ACC112 (cell line): ENCODE data around the gene NFE2L2.

Experiments used
- H2AFZ ChIP-seq: fragments of 200-600 bp; sonication (generic); one replicate; pipeline ENCODE4 v1.6.0; 2017; ENCODE audit warnings: antibody characterized with exemption, low read length; ENCODE audit not compliant: unreplicated experiment
- H3K27ac ChIP-seq: fragments of 200-600 bp; sonication (generic); 2 replicates; pipeline ENCODE4 v1.5.1; 2014; ENCODE audit warnings: low read depth, mild to moderate bottlenecking, antibody characterized with exemption, low read length, moderate library complexity
- H3K27me3 ChIP-seq: fragments of 200-600 bp; sonication (generic); 2 replicates; pipeline ENCODE4 v1.6.1; 2014; ENCODE audit warnings: mild to moderate bottlenecking, antibody characterized with exemption, low read length, moderate library complexity, mixed read lengths; ENCODE audit not compliant: insufficient read depth
- H3K36me3 ChIP-seq: fragments of 200-600 bp; sonication (generic); 2 replicates; pipeline ENCODE4 v1.6.1; 2016; ENCODE audit warnings: mild to moderate bottlenecking, antibody characterized with exemption, low read length, moderate library complexity, mixed read lengths; ENCODE audit not compliant: insufficient read depth
- H3K4me1 ChIP-seq: fragments of 200-600 bp; sonication (generic); one replicate; pipeline ENCODE4 v1.6.1; 2016; ENCODE audit warnings: low read length, mixed read lengths; ENCODE audit not compliant: insufficient read depth, unreplicated experiment, control insufficient read depth
- H3K4me3 ChIP-seq: fragments of 200-600 bp; sonication (generic); 2 replicates; pipeline ENCODE4 v1.5.1; 2014; ENCODE audit warnings: mild to moderate bottlenecking, low read depth, low read length
- H3K79me2 ChIP-seq: fragments of 200-600 bp; sonication (generic); one replicate; pipeline ENCODE4 v1.6.0; 2016; ENCODE audit warnings: low read length; ENCODE audit not compliant: control insufficient read depth, unreplicated experiment, insufficient read depth

The NFE2L2 gene

GRCh38 chr2:177265824-177266817 lies 1.6 kb upstream of the NFE2L2 start:
- H3K79me2 ChIP-seq = peaks cover 32% of the 10 kb centered on the region
- no peak overlapping the region for H2AFZ ChIP-seq
- H3K36me3 ChIP-seq = no peaks in the 10 kb centered on the region
- H3K27ac ChIP-seq = peak overlapping the region; percentile 96
- peak overlapping the region; percentile 87 for H3K4me3 ChIP-seq
- H3K27me3 ChIP-seq = no peaks in the 10 kb centered on the region
- peaks cover 18% of the 10 kb centered on the region for H3K4me1 ChIP-seq

GRCh38 chr2:177264209-177264692 lies 276 bp downstream of the NFE2L2 start:
- Histone ChIP-seq H3K4me1 (peaks cover 26% of the 10 kb centered on the region), H3K36me3 (no peaks in the 10 kb centered on the region; the same call in 1 of the 2 replicates), H3K27ac (peak overlapping the region; percentile 96), H2AFZ (no peak overlapping the region), H3K4me3 (peak overlapping the region; percentile 87), H3K27me3 (no peaks in the 10 kb centered on the region), H3K79me2 (peaks cover 50% of the 10 kb centered on the region)

DNA sequence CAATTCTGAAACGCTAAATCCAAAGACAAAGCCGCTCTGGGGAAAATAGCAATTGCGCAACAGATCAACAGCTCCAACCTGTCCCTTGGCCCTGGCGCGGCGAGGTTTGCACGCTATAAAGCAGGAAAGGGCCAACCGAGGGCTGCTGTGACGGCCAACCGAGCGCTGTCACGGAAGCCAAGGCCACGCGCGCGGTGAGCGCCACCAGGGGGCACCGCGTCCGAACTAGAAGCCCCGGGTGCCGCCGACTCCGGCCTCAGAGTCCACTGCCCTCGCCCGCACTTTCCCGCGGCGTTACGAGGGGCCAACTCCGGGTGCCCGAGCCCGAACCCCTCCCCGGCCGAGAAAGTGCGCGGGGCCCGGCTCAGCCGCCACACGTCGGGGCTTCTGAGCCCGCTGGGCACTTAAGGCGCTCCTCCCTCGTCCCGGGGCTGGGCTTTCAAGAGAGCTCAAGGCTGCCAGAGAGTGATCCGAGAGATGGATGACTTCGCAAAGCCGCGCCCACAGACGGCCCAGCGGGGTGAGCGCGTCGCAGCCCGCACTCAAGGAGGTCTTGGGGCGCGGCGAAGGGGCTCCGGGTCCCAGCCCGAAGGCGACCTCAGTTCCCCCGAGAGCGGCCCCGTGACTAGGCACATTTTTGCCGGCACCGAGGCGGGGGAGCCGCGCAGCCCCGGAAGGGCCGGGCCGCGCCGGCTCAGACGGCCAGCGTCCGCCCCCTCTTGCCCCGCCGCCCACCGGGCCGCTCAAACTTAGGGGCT lies 897 bp downstream of the NFE2L2 start:
- peaks cover 3% of the 10 kb centered on the region; the same call in 1 of the 2 replicates for H3K36me3 ChIP-seq
- H3K4me3 ChIP-seq = peak overlapping the region; percentile 87
- H2AFZ ChIP-seq = no peak overlapping the region
- H3K27ac ChIP-seq = peak overlapping the region; percentile 96
- peaks cover 56% of the 10 kb centered on the region for H3K79me2 ChIP-seq
- no peaks in the 10 kb centered on the region for H3K27me3 ChIP-seq
- peaks cover 26% of the 10 kb centered on the region for H3K4me1 ChIP-seq

GRCh38 chr2:177262958-177263450 lies 1.5 kb downstream of the NFE2L2 start:
- peaks cover 63% of the 10 kb centered on the region for H3K79me2 ChIP-seq
- no peak overlapping the region for H2AFZ ChIP-seq
- peak overlapping the region; percentile 87 for H3K4me3 ChIP-seq
- peak overlapping the region; percentile 96 for H3K27ac ChIP-seq
- H3K36me3 ChIP-seq = peaks cover 8% of the 10 kb centered on the region
- no peaks in the 10 kb centered on the region for H3K27me3 ChIP-seq
- peaks cover 28% of the 10 kb centered on the region for H3K4me1 ChIP-seq

- Histone ChIP-seq H3K27me3 (no peaks in the 10 kb centered on the region), H3K4me1 (peaks cover 37% of the 10 kb centered on the region), H3K27ac (peak overlapping the region; percentile 96), H3K36me3 (peaks cover 9% of the 10 kb centered on the region), H3K79me2 (peaks cover 72% of the 10 kb centered on the region), H3K4me3 (peak overlapping the region; percentile 87), H2AFZ (no peak overlapping the region)
Observed at GRCh38 chr2:177262092-177262491, 2.4 kb downstream of the NFE2L2 start.

DNA sequence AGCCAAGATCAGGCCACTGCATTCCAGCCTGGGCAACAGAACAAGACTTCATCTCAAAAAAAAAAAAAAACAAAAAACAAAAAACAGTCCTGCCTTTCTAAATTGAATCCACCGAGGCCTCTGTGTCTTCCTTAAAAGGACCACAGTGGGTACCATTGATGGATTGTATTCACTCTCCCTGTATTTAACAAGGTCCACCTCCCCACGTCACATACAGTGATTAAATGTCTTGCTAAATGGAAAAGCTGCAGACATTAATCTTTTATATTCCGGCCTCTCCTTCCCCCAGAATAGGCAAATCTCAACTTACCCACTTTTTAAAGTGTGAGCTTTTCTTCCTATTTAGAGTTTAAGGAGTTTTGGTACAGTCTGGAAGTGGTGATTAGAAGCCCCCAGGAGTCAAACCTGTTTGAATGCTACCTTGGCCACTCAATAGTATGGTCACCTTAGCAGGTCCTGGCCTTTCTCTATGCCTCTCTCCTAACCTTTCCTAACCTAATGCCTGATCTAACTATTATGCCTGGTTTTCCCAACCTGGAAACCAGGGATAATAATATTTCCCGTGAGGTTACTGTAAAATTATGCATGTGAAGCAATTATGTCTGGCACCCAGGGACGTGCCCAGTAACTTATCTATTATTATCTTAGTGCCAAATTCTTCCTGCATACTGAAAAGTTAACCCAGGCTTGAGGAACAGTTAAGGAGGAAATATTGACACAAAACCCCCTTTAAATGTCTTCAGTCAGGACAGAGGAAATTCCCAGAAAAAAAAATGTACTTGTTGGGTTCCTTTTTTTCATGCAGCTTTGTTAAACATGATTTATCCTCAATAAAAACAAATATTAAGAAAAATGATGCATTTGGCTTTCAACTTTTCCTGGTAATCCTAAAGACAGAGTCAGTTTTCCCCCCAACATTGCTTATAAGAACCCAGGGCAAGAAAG lies 3.1 kb downstream of the NFE2L2 start:
- H3K79me2 ChIP-seq = peaks cover 79% of the 10 kb centered on the region
- peaks cover 9% of the 10 kb centered on the region for H3K36me3 ChIP-seq
- no peaks in the 10 kb centered on the region for H3K27me3 ChIP-seq
- H3K4me1 ChIP-seq = peaks cover 40% of the 10 kb centered on the region
- peak overlapping the region; percentile 87 for H3K4me3 ChIP-seq
- H2AFZ ChIP-seq = no peak overlapping the region
- H3K27ac ChIP-seq = peak overlapping the region; percentile 96; the same call in 1 of the 2 replicates

DNA sequence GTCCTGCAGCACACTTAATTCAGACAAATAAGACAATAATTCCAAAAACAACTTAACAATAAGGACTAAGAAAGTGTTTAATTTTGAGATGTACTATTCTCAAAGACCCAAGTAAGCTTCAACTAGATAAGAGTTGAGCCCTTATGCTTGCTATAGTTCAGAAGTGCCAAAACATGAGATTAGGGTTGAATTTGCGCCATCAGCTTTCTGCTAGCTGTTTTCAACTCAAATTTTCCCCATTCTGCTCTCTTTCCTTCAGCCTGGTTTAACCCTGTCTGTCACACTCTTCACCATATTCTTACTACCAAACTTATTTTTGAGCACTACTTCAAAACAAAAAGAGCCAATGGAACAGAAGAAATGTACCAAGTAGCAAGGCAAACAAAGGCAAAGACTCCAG lies 4.1 kb downstream of the NFE2L2 start:
- Histone ChIP-seq H3K27ac (no peak overlapping the region; the same call in 1 of the 2 replicates), H3K4me3 (peak overlapping the region; percentile 87), H2AFZ (no peak overlapping the region), H3K36me3 (peaks cover 9% of the 10 kb centered on the region), H3K4me1 (peaks cover 41% of the 10 kb centered on the region), H3K79me2 (peaks cover 89% of the 10 kb centered on the region), H3K27me3 (no peaks in the 10 kb centered on the region)

DNA sequence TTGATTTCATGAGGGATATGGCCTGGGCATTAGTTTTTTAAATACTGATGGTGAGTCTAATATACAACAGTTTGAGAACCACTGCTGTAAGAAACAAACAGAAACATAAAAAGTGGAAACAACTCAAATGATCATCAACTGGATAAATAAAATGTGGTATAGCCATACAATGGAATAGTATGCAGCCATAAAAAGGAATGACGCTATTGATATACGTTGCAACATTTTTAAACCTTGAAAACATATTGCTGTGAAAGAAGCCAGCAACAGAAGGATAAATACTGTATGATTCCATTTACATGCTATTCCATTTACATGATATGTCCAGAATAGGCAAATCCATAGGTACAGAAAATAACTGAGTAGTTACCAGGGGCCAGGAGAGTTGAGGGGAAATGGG lies 6.5 kb downstream of the NFE2L2 start:
- Histone ChIP-seq H2AFZ (no peak overlapping the region), H3K27ac (no peak overlapping the region), H3K4me1 (peaks cover 60% of the 10 kb centered on the region), H3K79me2 (peaks cover 99% of the 10 kb centered on the region), H3K4me3 (no peak overlapping the region), H3K36me3 (peaks cover 28% of the 10 kb centered on the region), H3K27me3 (no peaks in the 10 kb centered on the region)

DNA sequence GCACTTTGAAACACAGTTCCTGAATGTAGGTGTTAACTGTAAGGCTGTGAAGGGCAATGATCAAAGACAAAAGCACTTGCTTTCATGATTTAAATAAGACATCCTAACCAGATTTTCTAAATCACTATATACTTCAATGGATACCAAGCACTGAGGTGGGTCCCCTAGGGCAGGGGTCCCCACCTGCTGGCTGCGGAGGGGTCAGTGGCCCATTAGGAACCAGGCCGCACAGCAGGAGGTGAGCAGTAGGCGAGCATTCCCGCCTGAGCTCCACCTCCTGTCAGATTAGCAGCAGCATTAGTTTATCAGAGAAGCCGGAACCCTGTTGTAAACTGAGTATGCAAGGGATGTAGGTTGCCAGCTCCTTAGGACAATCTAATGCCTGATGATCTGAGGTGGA lies 7.1 kb downstream of the NFE2L2 start:
- H3K27ac ChIP-seq = no peak overlapping the region
- no peak overlapping the region for H2AFZ ChIP-seq
- H3K4me1 ChIP-seq = peaks cover 66% of the 10 kb centered on the region
- H3K36me3 ChIP-seq = peaks cover 28% of the 10 kb centered on the region
- peaks cover 99% of the 10 kb centered on the region for H3K79me2 ChIP-seq
- H3K27me3 ChIP-seq = no peaks in the 10 kb centered on the region
- H3K4me3 ChIP-seq = no peak overlapping the region
